Measurements from ENCODE around the gene CAMTA1. TPM values are rescaled to one million over a fixed set of nuclear protein-coding genes. Genes with fewer than 3 reads are reported as not detected.

The CAMTA1 gene
- total RNA-seq, 1 donor from 2014 or later = 268 TPM

- DNase-seq (ENCODE audit: low spot score) = no peak
- peaks cover 20% of the 10 kb centered on the region for H3K4me1 ChIP-seq
Observed at GRCh38 chr1:6975331-6976043, 190.2 kb downstream of the CAMTA1 start.

GRCh38 chr1:6976044-6976375 lies 190.8 kb downstream of the CAMTA1 start:
- Histone ChIP-seq H3K4me2 (no peak overlapping the region), H3K27ac (no peak overlapping the region), H3K9me3 (ENCODE audit: low read depth) (peaks cover 4% of the 10 kb centered on the region), H3K36me3 (no peaks in the 10 kb centered on the region), H3K4me1 (peaks cover 17% of the 10 kb centered on the region), H4K20me1 (ENCODE audit: low read depth) (no peaks in the 10 kb centered on the region), H2AFZ (replicated peaks) (no peak overlapping the region), H3F3A (ENCODE audit: low read depth) (no peaks in the 10 kb centered on the region), H3K9ac (no peak overlapping the region), H3K4me3 (no peak overlapping the region), H3K27me3 (no peaks in the 10 kb centered on the region), H3K79me2 (ENCODE audit: low read depth) (no peaks in the 10 kb centered on the region)
- Mint-ChIP-seq H3K27me3 (ENCODE audit: insufficient read depth, low read depth) (peaks cover 11% of the 10 kb centered on the region), H3K4me1 (peaks cover 21% of the 10 kb centered on the region), H3K4me3 (no peak overlapping the region), H3K27ac (no peak overlapping the region), H3K9me3 (peaks cover 14% of the 10 kb centered on the region), H3K36me3 (peaks cover 2% of the 10 kb centered on the region)
- no peak for TF ChIP-seq EZH2phosphoT487 (IDR thresholded peaks at IDR 0.05)
- no peak for TF ChIP-seq CTCF (IDR thresholded peaks at IDR 0.05)
- no peak for TF ChIP-seq EZH2 (IDR thresholded peaks at IDR 0.05)
- no peak for DNase-seq (ENCODE audit: low spot score)

More at GRCh38 chr1:6975331-6976043, 190.2 kb downstream of the CAMTA1 start:
- Mint-ChIP-seq H3K27me3 (ENCODE audit: insufficient read depth, low read depth) (peaks cover 9% of the 10 kb centered on the region), H3K4me1 (peaks cover 23% of the 10 kb centered on the region), H3K9me3 (peaks cover 10% of the 10 kb centered on the region), H3K36me3 (peaks cover 2% of the 10 kb centered on the region), H3K4me3 (peak overlapping the region; percentile 56), H3K27ac (no peak overlapping the region)
- Histone ChIP-seq H3K36me3 (no peaks in the 10 kb centered on the region), H3K4me2 (no peak overlapping the region), H3K27ac (no peak overlapping the region), H3K79me2 (ENCODE audit: low read depth) (no peaks in the 10 kb centered on the region), H2AFZ (replicated peaks) (no peak overlapping the region), H3K9me3 (ENCODE audit: low read depth) (peaks cover 4% of the 10 kb centered on the region), H3K27me3 (no peaks in the 10 kb centered on the region), H3K9ac (no peak overlapping the region), H4K20me1 (ENCODE audit: low read depth) (no peaks in the 10 kb centered on the region), H3K4me3 (no peak overlapping the region), H3F3A (ENCODE audit: low read depth) (no peaks in the 10 kb centered on the region)
- TF ChIP-seq EZH2phosphoT487 (IDR thresholded peaks at IDR 0.05) = no peak
- no peak for TF ChIP-seq EZH2 (IDR thresholded peaks at IDR 0.05)
- TF ChIP-seq CTCF (IDR thresholded peaks at IDR 0.05) = no peak

GRCh38 chr1:6979003-6979613 lies 193.9 kb downstream of the CAMTA1 start:
- H3K4me1 Mint-ChIP-seq = peaks cover 5% of the 10 kb centered on the region
- Histone ChIP-seq H3K27me3 (no peaks in the 10 kb centered on the region), H3K4me2 (no peak overlapping the region), H3K27ac (no peak overlapping the region), H4K20me1 (ENCODE audit: low read depth) (no peaks in the 10 kb centered on the region), H3F3A (ENCODE audit: low read depth) (no peaks in the 10 kb centered on the region), H3K79me2 (ENCODE audit: low read depth) (no peaks in the 10 kb centered on the region), H2AFZ (replicated peaks) (no peak overlapping the region), H3K9ac (no peak overlapping the region), H3K36me3 (no peaks in the 10 kb centered on the region), H3K4me1 (peaks cover 9% of the 10 kb centered on the region), H3K4me3 (no peak overlapping the region), H3K9me3 (ENCODE audit: low read depth) (peaks cover 4% of the 10 kb centered on the region)
- peaks cover 14% of the 10 kb centered on the region for H3K9me3 Mint-ChIP-seq
- TF ChIP-seq EZH2 (IDR thresholded peaks at IDR 0.05) = no peak
- H3K27ac Mint-ChIP-seq = no peak overlapping the region
- peaks cover 2% of the 10 kb centered on the region for H3K36me3 Mint-ChIP-seq
- DNase-seq (ENCODE audit: low spot score) = no peak
- no peak overlapping the region for H3K4me3 Mint-ChIP-seq
- H3K27me3 Mint-ChIP-seq (ENCODE audit: insufficient read depth, low read depth) = peaks cover 11% of the 10 kb centered on the region

- no peak for DNase-seq (ENCODE audit: low spot score)
- H3F3A ChIP-seq (ENCODE audit: low read depth) = no peaks in the 10 kb centered on the region
- H3K4me2 ChIP-seq = no peak overlapping the region
- H3K4me1 ChIP-seq = peaks cover 14% of the 10 kb centered on the region
- no peaks in the 10 kb centered on the region for H3K9me3 ChIP-seq (ENCODE audit: low read depth)
- H3K4me3 ChIP-seq = no peak overlapping the region
- Mint-ChIP-seq H3K27ac (no peak overlapping the region), H3K4me1 (peaks cover 6% of the 10 kb centered on the region), H3K9me3 (peaks cover 9% of the 10 kb centered on the region), H3K4me3 (no peak overlapping the region), H3K36me3 (peaks cover 2% of the 10 kb centered on the region), H3K27me3 (ENCODE audit: insufficient read depth, low read depth) (peaks cover 6% of the 10 kb centered on the region)
- TF ChIP-seq EZH2 (IDR thresholded peaks at IDR 0.05) (no peak), EZH2phosphoT487 (IDR thresholded peaks at IDR 0.05) (no peak), CTCF (IDR thresholded peaks at IDR 0.05) (no peak)
- no peaks in the 10 kb centered on the region for H3K36me3 ChIP-seq
- no peaks in the 10 kb centered on the region for H3K27me3 ChIP-seq
- H3K27ac ChIP-seq = no peak overlapping the region
- no peak overlapping the region for H3K9ac ChIP-seq
- no peak overlapping the region for H2AFZ ChIP-seq (replicated peaks)
- no peaks in the 10 kb centered on the region for H4K20me1 ChIP-seq (ENCODE audit: low read depth)
- H3K79me2 ChIP-seq (ENCODE audit: low read depth) = no peaks in the 10 kb centered on the region
Observed at GRCh38 chr1:6981595-6981994, 196.3 kb downstream of the CAMTA1 start.

Measured in neural progenitor cell (in vitro differentiated cells).